Measurements from ENCODE around the gene NPY2R.

DNA sequence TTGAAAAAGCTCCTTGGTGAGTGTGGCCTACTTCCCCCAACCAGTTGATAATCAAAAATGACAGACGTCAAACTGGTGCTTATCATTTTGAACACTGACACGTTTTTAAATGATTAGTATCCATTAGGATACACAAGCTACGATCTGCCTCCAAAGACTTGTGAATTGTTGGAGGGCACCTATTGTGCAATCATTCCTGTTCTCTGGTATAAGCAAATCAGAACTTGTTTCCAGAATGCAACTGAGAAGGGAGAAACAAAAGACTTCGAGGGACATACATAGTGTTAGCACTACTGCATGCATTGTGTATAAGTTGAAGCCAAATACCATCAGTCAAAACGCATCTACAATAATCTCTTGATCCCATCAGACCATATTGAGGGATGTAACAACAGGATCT, 11.6 kb downstream of the NPY2R start:
- TF ChIP-seq POLR2A (IDR thresholded peaks at IDR 0.05; ENCODE audit: low read depth, low read length): no peak
- TF ChIP-seq POLR2AphosphoS5 (IDR thresholded peaks at IDR 0.05; ENCODE audit: low read depth, low read length): no peak
